NCI-H82 treated with DMSO at 0.1 percent for 48 hours (cell line): Measurements from ENCODE around the gene PDCD4.

Source experiments
- DNase-seq: peaks from one replicate; lab custom pipeline; 2025; ENCODE audit not compliant: unreplicated experiment; lab: John Stamatoyannopoulos, UW

The PDCD4 gene

GRCh38 chr10:110841767-110842267, 29.9 kb upstream of the PDCD4 start:
- no peak for DNase-seq

- no peak for DNase-seq
Measured at GRCh38 chr10:110842326-110842904, 29.3 kb upstream of the PDCD4 start.

- no peak for DNase-seq
Measured at GRCh38 chr10:110843031-110843430, 28.7 kb upstream of the PDCD4 start.

- DNase-seq, result no peak
Measured at GRCh38 chr10:110843796-110844616, 27.7 kb upstream of the PDCD4 start.

GRCh38 chr10:110844617-110844881, 27.2 kb upstream of the PDCD4 start:
- no peak for DNase-seq

GRCh38 chr10:110845192-110845755, 26.5 kb upstream of the PDCD4 start:
- DNase-seq, result no peak

- no peak for DNase-seq
Measured at GRCh38 chr10:110845756-110846620, 25.7 kb upstream of the PDCD4 start.

GRCh38 chr10:110847374-110847773, 24.4 kb upstream of the PDCD4 start:
- no peak for DNase-seq

- no peak for DNase-seq
Measured at GRCh38 chr10:110848106-110848505, 23.6 kb upstream of the PDCD4 start.

- DNase-seq, result no peak
Measured at GRCh38 chr10:110850099-110850498, 21.6 kb upstream of the PDCD4 start.

- no peak for DNase-seq
Measured at GRCh38 chr10:110851020-110851612, 20.6 kb upstream of the PDCD4 start.

GRCh38 chr10:110852255-110852896, 19.4 kb upstream of the PDCD4 start:
- DNase-seq, result no peak

GRCh38 chr10:110852947-110853346, 18.8 kb upstream of the PDCD4 start:
- DNase-seq, result no peak

- DNase-seq, result no peak
Measured at GRCh38 chr10:110853921-110854605, 17.7 kb upstream of the PDCD4 start.

- no peak for DNase-seq
Measured at GRCh38 chr10:110857265-110858171, 14.2 kb upstream of the PDCD4 start.

- DNase-seq, result no peak
Measured at GRCh38 chr10:110858297-110858934, 13.3 kb upstream of the PDCD4 start.

GRCh38 chr10:110859206-110859972, 12.3 kb upstream of the PDCD4 start:
- DNase-seq, result no peak

- no peak for DNase-seq
Measured at GRCh38 chr10:110859973-110860376, 11.8 kb upstream of the PDCD4 start.
